ENCODE results near the gene WDR64.

WDR64 gene

DNA sequence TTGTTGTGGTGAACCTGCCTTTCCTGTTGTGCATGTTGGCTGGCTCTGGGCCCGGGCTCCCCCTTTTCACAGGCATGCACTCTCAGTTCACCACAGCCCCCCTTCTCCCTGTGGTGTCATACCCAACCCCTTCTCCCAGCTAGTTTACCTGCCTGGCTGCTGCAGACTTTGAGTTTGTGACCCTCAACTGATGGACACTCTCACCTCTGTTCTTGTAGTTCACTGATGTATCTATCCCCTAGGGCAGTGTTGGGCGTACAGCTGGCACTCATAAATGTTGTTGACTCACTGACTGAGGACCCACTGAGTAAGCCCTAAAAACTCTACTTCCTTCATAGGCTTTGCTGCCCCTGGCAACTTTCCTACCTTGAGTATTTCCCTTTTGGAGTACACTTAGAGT lies 54.9 kb downstream of the WDR64 start:
- H3K27ac ChIP-seq: no peak overlapping the region
- no peak for TF ChIP-seq ZFX (IDR thresholded peaks at IDR 0.05)
- TF ChIP-seq, protein P1, sequence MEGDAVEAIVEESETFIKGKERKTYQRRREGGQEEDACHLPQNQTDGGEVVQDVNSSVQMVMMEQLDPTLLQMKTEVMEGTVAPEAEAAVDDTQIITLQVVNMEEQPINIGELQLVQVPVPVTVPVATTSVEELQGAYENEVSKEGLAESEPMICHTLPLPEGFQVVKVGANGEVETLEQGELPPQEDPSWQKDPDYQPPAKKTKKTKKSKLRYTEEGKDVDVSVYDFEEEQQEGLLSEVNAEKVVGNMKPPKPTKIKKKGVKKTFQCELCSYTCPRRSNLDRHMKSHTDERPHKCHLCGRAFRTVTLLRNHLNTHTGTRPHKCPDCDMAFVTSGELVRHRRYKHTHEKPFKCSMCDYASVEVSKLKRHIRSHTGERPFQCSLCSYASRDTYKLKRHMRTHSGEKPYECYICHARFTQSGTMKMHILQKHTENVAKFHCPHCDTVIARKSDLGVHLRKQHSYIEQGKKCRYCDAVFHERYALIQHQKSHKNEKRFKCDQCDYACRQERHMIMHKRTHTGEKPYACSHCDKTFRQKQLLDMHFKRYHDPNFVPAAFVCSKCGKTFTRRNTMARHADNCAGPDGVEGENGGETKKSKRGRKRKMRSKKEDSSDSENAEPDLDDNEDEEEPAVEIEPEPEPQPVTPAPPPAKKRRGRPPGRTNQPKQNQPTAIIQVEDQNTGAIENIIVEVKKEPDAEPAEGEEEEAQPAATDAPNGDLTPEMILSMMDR (conservative IDR thresholded peaks at IDR 0.05): no peak

- H3K27ac ChIP-seq: no peak overlapping the region
These were observed 55.4 kb downstream of the WDR64 start for GRCh38 chr1:241707442-241707841.

GRCh38 chr1:241711326-241711725 lies 59.2 kb downstream of the WDR64 start:
- H3K27ac ChIP-seq: no peak overlapping the region
- TF ChIP-seq, protein P1 (conservative IDR thresholded peaks at IDR 0.05): no peak
- no peak for TF ChIP-seq ZFX (IDR thresholded peaks at IDR 0.05)

More at GRCh38 chr1:241707442-241707841, 55.4 kb downstream of the WDR64 start:
- TF ChIP-seq, protein P1 (conservative IDR thresholded peaks at IDR 0.05): no peak
- no peak for TF ChIP-seq ZFX (IDR thresholded peaks at IDR 0.05)

GRCh38 chr1:241713316-241713715 lies 61.2 kb downstream of the WDR64 start:
- no peak for TF ChIP-seq ZFX (IDR thresholded peaks at IDR 0.05)
- TF ChIP-seq, protein P1 (conservative IDR thresholded peaks at IDR 0.05): no peak
- H3K27ac ChIP-seq: no peak overlapping the region

- TF ChIP-seq, protein P1 (conservative IDR thresholded peaks at IDR 0.05): no peak
- no peak for TF ChIP-seq ZFX (IDR thresholded peaks at IDR 0.05)
- H3K27ac ChIP-seq: no peak overlapping the region
These were observed 62.5 kb downstream of the WDR64 start for GRCh38 chr1:241714321-241715218.

DNA sequence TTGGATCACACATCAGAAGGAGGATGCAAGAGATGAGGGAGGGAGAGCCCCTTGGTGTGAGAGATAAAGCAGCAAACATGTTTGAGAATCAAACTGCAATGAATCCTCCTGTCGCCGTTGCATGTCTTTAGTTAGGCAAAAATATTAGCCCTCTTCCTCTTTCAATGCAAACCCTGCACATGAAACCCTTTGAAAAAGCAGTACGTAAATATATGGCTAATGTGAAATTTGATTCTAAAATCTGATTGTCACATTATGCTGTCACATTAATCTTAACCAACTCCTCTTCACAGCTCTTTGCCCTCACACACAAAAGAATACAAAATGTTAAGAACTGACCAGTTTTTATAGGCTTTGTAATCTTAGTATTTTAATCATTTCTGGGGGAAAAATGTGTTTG lies 63.4 kb downstream of the WDR64 start:
- H3K27ac ChIP-seq: no peak overlapping the region
- no peak for TF ChIP-seq ZFX (IDR thresholded peaks at IDR 0.05)
- TF ChIP-seq, protein P1 (conservative IDR thresholded peaks at IDR 0.05): no peak

GRCh38 chr1:241715956-241716355 lies 63.9 kb downstream of the WDR64 start:
- TF ChIP-seq ZFX (IDR thresholded peaks at IDR 0.05): no peak
- TF ChIP-seq, protein P1 (conservative IDR thresholded peaks at IDR 0.05): no peak
- H3K27ac ChIP-seq: no peak overlapping the region

Measured in C4-2B (cell line).